GM19238 (cell line): ENCODE data around the gene TRPM2.

Experiments used
- DNase-seq: peaks from one replicate; pipeline ENCODE4 v3.0.0; 2011; ENCODE audit warnings: low spot score; ENCODE audit not compliant: insufficient read length

The TRPM2 gene

DNA sequence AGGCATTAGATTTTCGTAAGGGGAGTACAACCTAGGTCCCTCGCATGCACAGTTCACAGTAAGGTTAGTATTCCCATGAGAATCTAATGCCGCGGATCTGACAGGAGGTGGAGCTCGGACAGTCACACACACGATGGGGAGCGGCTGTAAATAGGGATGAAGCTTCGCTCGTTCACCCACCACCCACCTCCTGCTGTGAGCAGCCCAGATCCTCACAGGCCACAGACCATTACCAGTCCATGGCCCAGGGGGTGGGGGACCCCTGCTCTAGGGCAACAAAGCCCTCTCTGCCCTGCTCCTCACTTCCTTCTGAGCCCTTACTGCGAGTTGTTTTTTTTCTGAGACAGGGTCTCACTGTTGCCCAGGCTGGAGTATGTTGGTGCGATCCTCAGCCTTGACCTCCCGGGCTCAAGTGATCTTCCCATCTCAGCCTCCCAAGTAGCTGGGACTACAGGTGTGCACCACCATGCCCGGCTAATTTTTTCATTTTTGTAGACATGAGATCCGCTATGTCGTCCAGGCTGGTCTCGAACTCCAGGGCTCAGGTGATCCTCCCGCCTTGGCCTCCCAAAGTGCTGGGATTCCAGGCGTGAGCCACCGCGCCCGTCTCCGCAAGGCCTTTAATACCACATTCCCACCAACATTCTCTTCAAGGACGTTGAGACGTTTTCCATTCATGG is 21.3 kb downstream of the TRPM2 start:
- no peak for DNase-seq

DNA sequence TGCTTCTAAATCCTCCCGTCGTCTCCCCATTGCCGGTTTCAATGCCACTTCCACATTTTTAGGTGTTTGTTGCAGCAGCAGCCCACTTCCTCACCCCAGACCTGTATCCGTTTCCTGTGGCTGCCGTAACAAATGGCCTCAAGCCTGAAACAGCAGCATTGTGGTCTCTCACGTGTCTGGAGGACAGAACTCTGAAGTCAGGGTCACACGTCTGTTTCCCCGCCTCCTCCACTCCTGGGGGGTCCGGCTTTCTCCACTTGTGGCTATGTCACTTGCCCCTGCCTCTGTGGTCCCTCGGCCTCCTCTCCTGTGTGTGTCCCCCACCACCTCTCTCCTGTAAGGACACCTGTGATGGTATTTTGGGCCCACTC is 21.8 kb downstream of the TRPM2 start:
- no peak for DNase-seq

DNA sequence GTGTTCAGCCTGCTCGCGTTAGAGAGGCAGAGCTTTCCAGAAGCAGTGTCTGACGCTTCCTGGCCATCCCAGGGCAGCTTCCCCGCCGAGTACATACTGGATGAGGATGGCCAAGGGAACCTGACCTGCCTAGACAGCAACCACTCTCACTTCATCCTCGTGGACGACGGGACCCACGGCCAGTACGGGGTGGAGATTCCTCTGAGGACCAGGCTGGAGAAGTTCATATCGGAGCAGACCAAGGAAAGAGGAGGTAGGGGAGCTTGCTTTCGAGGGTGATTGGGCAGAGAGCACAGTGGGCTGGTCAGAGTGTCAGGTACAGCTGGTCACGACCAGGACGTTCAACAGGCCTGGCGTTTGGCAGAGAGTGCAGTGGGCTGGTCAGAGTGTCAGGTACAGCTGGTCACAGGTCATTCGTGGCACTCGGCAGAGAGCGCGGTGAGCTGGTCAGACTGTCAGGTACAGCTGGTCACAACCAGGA is 22.4 kb downstream of the TRPM2 start:
- DNase-seq, result no peak

DNA sequence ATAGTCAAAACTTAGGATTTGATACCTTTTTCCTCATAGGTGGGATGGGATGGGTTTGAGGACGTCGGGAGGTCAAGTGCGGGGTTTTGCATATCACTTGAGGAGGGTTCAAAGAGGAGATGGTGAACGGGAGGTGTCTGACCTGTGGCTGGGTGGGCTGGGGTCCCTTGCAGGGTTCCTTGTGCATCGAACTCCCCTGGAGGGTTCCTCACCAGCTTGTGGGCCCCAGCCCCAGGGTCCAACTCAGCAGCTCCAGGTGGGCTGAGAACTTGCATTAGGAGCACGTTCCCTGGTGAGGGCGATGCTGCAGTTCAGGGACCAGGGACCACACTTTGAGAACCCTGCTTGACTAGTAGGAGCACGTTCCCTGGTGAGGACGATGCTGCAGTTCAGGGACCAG is 23.2 kb downstream of the TRPM2 start:
- no peak for DNase-seq

DNA sequence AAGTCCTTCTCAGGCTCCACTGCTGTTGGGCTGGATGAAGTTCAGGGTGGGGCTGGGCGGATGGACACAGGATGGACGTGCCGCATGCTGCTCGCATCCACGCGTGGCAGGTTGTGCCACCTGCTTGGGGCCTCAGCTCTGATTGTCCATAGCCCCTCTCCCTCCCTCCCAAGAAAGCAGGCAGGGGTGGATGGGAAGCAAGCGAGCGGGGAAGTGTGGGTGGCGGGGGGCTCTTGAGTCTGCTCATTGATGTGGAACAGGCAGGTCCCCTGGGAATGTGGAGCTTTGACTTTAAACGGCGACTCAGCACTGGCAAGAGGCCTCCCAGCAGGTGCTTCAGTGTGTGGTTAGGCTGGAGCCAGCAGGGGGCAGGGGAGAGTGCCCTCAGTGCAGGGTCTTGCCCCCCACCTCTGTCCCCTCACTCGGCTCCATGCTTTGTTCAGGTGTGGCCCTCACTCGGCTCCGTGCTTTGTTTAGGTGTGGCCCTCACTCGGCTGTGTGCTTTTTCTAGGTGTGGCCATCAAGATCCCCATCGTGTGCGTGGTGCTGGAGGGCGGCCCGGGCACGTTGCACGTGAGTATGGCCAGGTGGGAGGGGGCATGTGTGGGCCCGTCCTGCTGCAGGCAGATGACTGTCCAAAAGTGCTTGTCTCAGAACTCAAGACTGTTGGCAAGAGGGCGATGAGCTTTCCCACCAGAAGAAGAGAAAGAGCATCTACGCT is 23.9 kb downstream of the TRPM2 start:
- no peak for DNase-seq

DNA sequence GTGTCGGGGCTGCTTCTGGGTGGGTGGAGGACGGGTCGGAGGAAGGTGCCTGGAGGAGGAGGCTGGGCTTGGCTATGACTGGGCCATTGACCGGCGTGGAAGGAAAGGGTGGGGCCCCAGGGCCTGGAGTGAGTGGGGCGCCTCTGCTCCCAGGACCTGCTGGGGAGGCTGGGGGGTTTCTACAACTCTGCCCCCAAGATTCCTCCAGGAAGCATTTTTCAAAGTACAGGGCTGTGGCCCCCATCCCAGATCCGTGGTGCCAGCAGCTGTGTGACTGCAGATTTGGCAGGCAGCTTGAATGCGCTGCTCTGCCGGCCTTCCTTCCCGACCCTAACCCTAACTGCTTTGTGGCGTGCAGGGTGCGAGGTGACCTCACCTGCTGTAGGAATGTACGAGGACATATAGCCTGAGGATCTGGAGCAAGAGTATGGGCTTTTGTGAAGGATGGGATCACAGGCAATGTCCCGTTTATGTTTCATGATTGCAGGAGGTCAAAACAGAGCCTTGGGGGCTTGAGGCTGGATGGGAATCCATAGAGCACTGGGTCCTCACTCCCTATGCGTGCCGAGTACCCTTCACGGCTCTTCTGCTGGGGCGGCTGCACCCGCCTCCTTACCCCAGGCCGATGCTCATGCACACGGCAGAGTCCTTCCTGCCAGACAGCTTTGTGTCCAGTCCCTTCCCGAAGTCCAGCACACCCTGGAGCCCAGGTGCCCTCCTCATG is 24.7 kb downstream of the TRPM2 start:
- DNase-seq, result no peak

DNA sequence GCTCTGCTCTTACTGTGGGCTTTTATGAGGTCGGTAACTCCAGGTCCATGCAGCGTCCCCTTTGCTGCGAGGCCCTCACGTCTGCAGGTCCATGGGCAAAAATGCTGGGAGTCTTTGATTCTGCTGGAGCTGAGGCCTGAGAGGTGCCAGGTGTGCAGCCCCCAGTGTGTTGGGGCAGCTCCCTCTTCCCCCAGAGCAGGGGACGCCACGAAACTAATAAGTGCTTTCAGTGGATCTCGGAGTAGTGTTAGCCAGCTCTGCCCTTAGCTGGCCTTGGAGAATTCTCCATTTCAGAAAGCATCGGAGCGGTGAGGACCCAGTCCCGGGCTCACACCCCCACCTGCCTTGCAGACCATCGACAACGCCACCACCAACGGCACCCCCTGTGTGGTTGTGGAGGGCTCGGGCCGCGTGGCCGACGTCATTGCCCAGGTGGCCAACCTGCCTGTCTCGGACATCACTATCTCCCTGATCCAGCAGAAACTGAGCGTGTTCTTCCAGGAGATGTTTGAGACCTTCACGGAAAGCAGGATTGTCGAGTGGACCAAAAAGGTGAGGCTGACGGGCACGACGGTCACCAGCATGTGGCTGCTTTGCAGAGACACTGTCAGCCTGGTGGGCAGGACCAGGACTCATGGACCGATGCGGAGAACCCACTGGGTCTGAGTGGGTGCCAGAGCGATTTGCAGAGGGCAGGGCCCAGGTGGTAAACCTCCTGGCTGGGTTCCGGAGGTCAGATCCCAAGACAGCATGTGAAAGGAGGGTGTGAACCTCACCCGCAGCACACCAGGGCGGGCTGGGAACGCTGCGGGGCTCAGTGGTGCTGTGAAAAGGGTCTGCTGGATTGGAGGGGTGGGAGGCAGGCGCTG is 25.5 kb downstream of the TRPM2 start:
- DNase-seq, result no peak

DNA sequence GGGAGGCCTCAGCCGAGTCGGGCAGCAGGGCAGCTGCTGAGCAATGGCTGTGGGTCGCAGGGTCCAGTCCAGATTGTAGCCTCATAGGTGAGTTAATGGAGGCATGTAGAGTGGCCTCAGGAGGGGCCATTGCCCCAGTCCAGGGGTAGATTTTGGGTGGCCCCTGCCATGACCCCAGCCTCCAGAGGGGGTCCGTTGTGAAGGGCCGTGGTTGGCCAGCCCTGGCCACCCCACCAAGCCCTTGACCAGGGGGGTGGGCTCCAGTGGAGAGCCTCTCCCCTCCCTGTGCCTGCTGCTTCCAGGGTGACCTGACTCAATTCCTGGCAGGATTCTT is 26.1 kb downstream of the TRPM2 start:
- DNase-seq, result no peak

DNA sequence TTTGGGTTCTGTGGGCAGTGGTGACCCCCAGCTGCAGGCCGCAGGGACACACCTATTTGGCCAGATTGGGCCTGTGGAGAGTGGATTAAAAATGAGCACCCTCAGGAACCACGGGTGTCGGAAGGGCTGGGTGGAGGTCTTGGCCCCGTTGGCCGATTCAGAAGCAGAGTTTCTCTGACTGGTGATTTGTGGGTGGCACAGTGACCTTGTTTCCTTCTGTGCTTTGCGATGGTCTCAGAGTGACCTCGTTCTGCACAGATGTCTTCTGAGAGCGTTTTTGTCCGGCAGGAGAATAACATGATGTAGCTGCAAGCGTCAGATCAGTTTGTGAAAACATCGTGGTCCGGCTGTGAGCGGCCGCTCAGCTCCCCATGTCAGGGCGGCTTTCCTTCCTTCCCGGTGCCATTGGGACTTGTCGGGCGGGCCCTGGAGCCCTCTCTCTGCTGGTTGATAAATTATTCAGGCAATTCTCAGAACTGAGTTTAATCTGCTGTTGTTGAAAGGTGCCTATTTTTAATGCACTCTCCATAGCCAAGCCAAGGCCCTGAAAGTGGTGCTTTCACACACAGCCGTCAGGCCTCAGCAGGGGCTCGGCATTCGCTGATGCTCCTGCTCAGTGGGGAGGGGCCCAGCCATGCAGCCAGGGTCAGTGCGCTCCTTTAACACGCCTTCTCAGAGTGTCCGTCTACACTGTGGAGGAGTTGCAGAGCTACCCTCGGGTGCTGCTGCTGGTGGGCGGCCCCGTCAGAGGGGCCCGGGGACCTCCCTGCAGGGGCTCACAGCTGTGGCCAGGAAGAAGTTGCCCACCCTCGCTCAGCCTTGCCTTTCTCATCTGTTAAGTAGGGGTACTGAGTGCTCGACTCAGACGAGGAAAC is 26.8 kb downstream of the TRPM2 start:
- no peak for DNase-seq

DNA sequence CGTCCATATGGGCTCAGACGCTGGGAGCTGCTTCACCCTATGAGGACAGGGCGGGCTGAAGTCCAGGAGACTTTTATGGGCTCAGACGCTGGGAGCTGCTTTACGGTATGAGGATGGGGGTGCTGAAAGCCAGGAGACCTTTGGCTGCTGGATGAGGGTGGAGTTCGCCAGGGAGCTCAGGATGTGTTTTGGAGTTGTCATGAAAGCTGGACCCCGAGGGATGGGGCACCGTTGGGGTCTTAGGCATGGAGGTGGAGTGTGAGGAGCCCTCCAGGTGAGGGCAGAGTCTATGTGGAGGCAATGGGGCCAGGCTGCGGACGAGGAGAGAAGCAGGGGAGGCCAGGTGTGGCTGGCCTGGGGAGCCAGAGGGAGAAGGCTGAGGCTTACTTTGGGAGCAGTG is 27.5 kb downstream of the TRPM2 start:
- no peak for DNase-seq

DNA sequence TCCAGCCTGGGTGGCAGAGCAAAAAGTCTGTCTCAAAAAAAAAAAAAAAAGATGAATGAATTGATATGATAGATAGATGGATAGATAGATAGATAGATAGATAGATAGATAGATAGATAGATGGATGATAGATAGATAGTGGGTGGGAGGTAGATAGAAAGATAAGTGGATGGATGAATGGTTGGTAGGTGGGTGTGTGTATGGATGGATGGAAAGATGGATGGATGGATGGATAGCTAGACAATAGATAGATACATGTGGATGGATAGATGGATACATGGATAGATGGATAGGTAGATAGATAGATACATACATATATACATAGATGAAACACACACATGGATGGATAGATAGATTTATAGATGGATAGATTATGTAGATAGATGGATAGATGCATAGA is 28.5 kb downstream of the TRPM2 start:
- DNase-seq, result no peak

DNA sequence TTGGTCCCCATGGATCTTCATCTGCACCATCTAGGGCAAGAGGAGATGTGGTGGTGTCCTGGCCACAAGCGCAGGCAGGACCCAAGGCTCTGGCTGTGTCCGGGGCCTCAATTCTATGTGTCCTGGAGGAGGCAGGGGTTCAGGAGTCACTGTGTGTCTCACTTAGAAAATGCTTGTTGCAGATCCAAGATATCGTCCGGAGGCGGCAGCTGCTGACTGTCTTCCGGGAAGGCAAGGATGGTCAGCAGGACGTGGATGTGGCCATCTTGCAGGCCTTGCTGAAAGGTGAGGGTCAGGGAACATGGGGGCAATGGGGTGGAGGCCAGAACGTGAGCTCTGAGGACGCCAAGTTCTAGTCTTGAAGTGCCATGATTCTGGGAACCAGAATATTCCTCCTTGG is 29.1 kb downstream of the TRPM2 start:
- DNase-seq, result no peak

DNA sequence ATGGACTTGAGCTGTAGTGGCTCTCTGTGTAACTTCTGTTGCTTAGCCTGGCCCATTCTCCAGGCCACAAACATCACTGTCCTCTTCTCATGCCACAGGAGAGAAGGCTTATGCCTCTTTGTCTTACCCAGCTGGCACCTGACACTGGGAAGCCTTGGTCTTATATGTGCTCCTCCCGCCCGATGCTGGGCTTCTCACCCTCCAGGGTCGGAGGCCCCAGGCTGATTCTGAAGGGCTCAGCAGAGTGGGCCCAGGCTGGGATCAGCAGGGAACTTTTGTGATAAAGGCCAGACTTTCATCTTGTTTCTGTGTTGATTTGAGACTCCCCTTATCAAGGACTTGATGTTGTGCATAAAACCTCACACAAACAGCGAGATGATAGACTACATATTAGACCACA is 29.8 kb downstream of the TRPM2 start:
- no peak for DNase-seq

DNA sequence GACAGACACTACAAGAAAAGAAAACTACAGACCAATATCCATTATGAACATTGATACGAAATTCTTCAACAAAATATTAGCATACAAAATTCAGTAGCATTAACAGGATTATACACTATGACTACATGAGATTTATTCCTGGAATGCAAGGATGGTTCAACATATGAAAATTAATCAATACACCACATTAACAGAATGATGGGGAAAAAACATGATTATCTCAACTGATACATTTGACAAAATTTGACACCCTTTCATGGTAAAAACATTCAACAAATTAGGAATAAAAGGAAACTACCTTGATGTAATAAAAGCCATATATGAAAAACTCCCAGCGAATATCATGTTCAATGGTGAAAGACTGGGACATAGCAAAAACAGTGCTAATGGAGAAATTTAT is 31.5 kb downstream of the TRPM2 start:
- no peak for DNase-seq

DNA sequence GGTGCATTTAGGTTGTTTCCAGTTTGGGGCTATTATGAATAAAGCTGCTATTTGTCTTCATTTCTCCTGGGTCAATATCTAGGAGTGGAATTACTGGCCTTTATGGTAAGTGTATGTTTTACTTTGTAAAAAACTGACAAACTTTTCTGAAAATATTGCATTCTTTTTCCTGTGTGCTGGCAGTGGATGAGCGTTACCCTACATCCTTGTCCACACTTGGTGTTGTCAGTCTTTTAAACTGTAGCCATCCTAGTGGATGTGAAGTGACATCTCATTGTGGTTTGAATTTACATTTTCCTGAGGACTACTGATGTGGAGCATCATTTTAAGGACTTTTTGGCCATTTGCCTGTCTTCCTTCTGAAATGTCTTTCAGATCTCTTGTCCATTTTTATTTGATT is 35.9 kb downstream of the TRPM2 start:
- no peak for DNase-seq

DNA sequence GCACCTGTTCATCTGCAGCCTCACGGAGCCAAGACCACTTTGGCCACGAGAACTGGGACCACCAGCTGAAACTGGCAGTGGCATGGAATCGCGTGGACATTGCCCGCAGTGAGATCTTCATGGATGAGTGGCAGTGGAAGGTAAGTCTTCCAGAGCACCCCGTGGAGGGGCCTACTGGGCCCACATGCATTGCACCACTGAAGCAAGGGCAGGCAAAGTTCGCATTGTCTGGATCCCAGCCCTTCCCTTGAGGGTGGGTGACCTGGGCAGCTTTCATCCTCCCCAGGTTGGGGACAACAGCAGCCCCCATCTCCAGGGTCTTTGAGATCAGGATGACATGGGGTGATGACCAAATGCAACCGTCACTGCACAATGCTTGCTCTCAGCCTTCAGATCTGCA is 37.5 kb downstream of the TRPM2 start:
- no peak for DNase-seq

DNA sequence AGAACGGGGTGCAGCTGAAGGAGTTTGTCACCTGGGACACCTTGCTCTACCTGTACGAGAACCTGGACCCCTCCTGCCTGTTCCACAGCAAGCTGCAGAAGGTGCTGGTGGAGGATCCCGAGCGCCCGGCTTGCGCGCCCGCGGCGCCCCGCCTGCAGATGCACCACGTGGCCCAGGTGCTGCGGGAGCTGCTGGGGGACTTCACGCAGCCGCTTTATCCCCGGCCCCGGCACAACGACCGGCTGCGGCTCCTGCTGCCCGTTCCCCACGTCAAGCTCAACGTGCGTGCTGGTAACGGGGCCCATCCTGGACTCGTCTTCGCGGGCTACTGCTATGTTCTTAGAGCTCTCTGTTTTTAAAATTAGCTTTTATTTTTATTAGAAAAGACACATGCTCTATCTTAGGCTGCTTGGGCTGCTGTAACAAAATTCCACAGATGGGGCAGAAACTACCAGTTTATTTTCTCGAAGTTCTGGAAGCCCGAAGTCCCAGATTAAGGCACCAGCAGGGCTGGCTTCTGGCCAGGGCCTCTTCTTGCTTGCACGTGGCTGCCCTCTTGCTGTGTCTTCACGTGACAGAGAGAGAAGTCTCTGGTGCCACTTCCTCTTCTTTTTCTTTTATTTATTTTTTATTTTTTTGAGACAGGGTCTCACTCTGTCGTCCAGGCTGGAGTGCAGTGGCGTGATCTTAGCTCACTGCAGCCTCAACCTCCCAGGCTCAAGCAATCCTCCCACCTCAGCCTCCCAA is 38.1 kb downstream of the TRPM2 start:
- DNase-seq, result no peak

DNA sequence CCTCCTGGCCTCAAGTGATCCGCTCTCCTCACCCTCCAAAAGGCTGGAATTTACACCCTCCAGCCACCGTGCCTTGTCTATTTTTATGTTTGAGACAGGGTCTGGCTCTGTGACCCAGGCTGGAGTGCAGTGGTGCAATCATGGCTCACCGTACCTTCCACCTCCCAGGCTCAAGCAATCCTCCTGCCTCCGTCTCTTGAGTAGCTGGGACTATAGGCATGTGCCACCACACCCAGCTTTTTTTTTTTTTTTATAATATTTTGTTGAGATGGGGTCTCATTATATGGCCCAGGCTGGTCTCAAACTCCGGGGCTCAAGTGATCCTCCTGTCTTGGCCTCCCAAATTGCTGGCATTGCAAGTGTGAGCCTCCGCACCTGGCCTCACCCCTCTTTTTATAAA is 38.8 kb downstream of the TRPM2 start:
- no peak for DNase-seq

DNA sequence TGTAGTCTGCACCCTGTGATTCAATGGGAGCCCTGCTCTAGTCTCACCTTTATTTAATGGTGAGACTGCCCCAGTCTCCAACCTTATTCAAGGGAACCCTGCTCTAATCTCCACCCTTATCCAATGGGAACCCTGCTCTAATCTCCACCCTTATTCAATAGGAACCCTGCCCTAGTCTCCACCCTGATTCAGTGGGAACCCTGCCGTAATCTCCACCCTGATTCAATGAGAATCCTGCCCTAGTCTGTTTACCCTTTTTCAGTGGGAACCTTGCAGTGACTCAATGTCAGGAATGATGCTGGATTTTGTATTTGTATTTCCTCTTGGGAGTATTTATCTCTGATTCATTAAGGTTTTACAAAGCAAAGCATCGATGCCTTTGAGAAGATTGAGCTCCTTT is 39.5 kb downstream of the TRPM2 start:
- no peak for DNase-seq

DNA sequence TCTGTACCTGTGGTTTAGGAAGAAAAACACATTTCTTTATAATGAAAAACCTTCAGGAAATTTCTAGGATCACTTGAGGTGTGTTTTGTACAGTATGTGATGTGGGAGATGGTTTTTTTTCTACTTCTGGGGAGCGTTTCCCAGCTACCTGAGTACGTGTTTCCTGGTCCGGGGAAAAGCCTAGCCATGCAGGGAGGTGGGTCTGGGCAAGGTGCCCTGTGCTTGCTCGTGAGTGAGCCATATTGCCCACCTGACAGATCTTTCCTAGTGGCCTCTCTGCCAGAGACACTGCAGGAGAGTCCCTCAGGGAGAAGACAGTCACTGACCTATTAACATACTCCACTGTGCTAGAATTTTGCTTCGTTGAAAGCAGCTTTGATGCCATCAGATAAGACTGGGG is 41.3 kb downstream of the TRPM2 start:
- no peak for DNase-seq
